Lung microvascular endothelial cell (primary cell): ENCODE measurements around the gene NLGN2. TPM values are rescaled to one million over a fixed set of nuclear protein-coding genes. Genes with fewer than 3 reads are reported as not detected.

Experiments
- DNase-seq, 2 donors: peaks; one replicate each; pipeline versions ENCODE4 v3.0.0 to v3.0.0-alpha.2; 2010; ENCODE audit warnings: low read depth in 2 of 2
- total RNA-seq: library from RNA; depleted of rRNA; stranded (reverse); fragments of >200 nt; gene quantifications from 2 replicates; pipeline ENCODE4 v1.2.1, GENCODE V29; 2014

The NLGN2 gene
- total RNA-seq, 1 donor from 2014 or later = 1.2 TPM

- no peak for DNase-seq
These were observed 14.7 kb upstream of the NLGN2 start for GRCh38 chr17:7392696-7393612.

GRCh38 chr17:7393613-7394451, 13.8 kb upstream of the NLGN2 start:
- no peak for DNase-seq

- peak; percentile 78 to 87 for DNase-seq
These were observed 13.0 kb upstream of the NLGN2 start, which contains the start of gene PLSCR3 for GRCh38 chr17:7394452-7395191. Gene PLSCR3, minus strand, starts transcription at chr17:7394525. Its CDS starts 415 bp downstream, at chr17:7394110.

- no peak for DNase-seq
These were observed 11.5 kb upstream of the NLGN2 start for GRCh38 chr17:7396147-7396546.

GRCh38 chr17:7398612-7399011, 9.0 kb upstream of the NLGN2 start:
- DNase-seq = no peak

- DNase-seq = peak in 1 of 2 donors; percentile 10
These were observed 4.5 kb upstream of the NLGN2 start for GRCh38 chr17:7403043-7403726.

- DNase-seq = no peak
These were observed 4.0 kb upstream of the NLGN2 start for GRCh38 chr17:7403727-7403976.

- DNase-seq = peak; percentile 100
These were observed 3.5 kb upstream of the NLGN2 start, which contains the start of gene TMEM256 for GRCh38 chr17:7403977-7404736. Gene TMEM256, minus strand, starts transcription at chr17:7404097. Its CDS starts 13 bp downstream, at chr17:7404084.

GRCh38 chr17:7404737-7405349, 2.8 kb upstream of the NLGN2 start:
- DNase-seq = peak in 1 of 2 donors; percentile 19

- no peak for DNase-seq
These were observed 2.1 kb upstream of the NLGN2 start for GRCh38 chr17:7405350-7406234.

GRCh38 chr17:7406235-7406825, 1.3 kb upstream of the NLGN2 start:
- DNase-seq = no peak

- DNase-seq = no peak
These were observed 563 bp upstream of the NLGN2 start for GRCh38 chr17:7407082-7407481.

GRCh38 chr17:7408252-7408727, 645 bp downstream of the NLGN2 start:
- no peak for DNase-seq

GRCh38 chr17:7408863-7409262, 1.2 kb downstream of the NLGN2 start:
- DNase-seq = no peak

GRCh38 chr17:7409716-7410115, 2.1 kb downstream of the NLGN2 start:
- no peak for DNase-seq

GRCh38 chr17:7410634-7411426, 3.2 kb downstream of the NLGN2 start:
- DNase-seq = no peak

- no peak for DNase-seq
These were observed 3.7 kb downstream of the NLGN2 start for GRCh38 chr17:7411427-7411750.
